Measurements from ENCODE around the gene FMO3. TPM values are rescaled to one million over a fixed set of nuclear protein-coding genes. Genes with fewer than 3 reads are reported as not detected.
A peak's percentile ranks its signal among the peaks of the same experiment; 100 is the strongest.

The FMO3 gene
- total and polyA plus RNA-seq, 2 of the 4 experiments (the other 2 are of a cell fraction): under 0.01 to 0.10 TPM

GRCh38 chr1:171081763-171082201 is 8.9 kb upstream of the FMO3 start:
- Histone ChIP-seq H2BK5ac (ENCODE audit: low read depth, low read length, poor library complexity, severe bottlenecking) (no peak overlapping the region), H3K27me3 (ENCODE audit: control insufficient read depth, insufficient read depth, low read length) (no peaks in the 10 kb centered on the region), H2BK20ac (ENCODE audit: low read depth, low read length) (peak overlapping the region; percentile 70; the same call in 1 of the 2 replicates), H3K14ac (replicated peaks; ENCODE audit: low read depth, low read length) (peak overlapping the region; percentile 3), H3K79me1 (ENCODE audit: low read depth in 1 of 2, low read length in 2 of 2) (no peaks in the 10 kb centered on the region), H3K4me1 (ENCODE audit: control insufficient read depth, insufficient read depth, low read length) (peaks cover 5% of the 10 kb centered on the region; the same call in 1 of the 2 replicates), H3K36me3 (ENCODE audit: control insufficient read depth, insufficient read depth, low read length) (no peaks in the 10 kb centered on the region), H3K9me1 (ENCODE audit: insufficient read depth, low read length) (no peaks in the 10 kb centered on the region), H4K91ac (ENCODE audit: insufficient read depth, low read depth, low read length) (peak overlapping the region; percentile 30; the same call in 1 of the 2 replicates), H3K18ac (ENCODE audit: low read depth, low read length) (peak overlapping the region; percentile 95), H2AK9ac (replicated peaks; ENCODE audit: low read depth, low read length, poor library complexity) (no peak overlapping the region), H4K20me1 (ENCODE audit: insufficient read depth, low read length) (no peaks in the 10 kb centered on the region), H3K23ac (ENCODE audit: low read depth, low read length) (no peak overlapping the region), H2AK5ac (ENCODE audit: low read depth, low read length) (no peak overlapping the region), H3K9me3 (ENCODE audit: control insufficient read depth, insufficient read depth, low read length) (no peaks in the 10 kb centered on the region), H3K56ac (ENCODE audit: extremely low read depth, insufficient read depth, low read length) (no peak overlapping the region; the same call in 1 of the 2 replicates), H3K4me2 (ENCODE audit: low read depth, low read length) (peak overlapping the region; percentile 31; the same call in 1 of the 2 replicates), H2AFZ (replicated peaks; ENCODE audit: low read length, poor library complexity) (peak overlapping the region; percentile 7), H2BK15ac (ENCODE audit: low read depth, low read length) (0 out of 3 replicates have a peak overlapping the region, but pooled peaks have one; percentile 19), H4K5ac (ENCODE audit: low read depth, low read length) (peak overlapping the region; percentile 97), H3K4me3 (ENCODE audit: insufficient read depth, low read depth, low read length) (no peak overlapping the region), H3K9ac (ENCODE audit: low read depth, low read length) (peak overlapping the region; percentile 76), H2BK120ac (ENCODE audit: low read depth, low read length) (peak overlapping the region; percentile 76), H4K8ac (ENCODE audit: low read depth in 2 of 2, low read length in 2 of 2) (peak overlapping the region in 1 of 2 experiments; percentile 60; a peak in 2 of 4 replicates), H3K4ac (ENCODE audit: low read depth, low read length) (no peak overlapping the region), H3K27ac (ENCODE audit: insufficient read depth, low read length) (peak overlapping the region; percentile 73; the same call in 1 of the 2 replicates)
- DNase-seq: no peak
- CTCF ChIA-PET: interaction anchor here (0.5 to 3.0 kb wide), 13 partner anchors 9 to 232 kb away, joined by 3 to 55 read pairs (median 4); partner anchors contain the start of genes FMO2, FMO3 and FMO4
- TF ChIP-seq ELK1 (IDR thresholded peaks at IDR 0.05; ENCODE audit: borderline replicate concordance, low read depth, low read length) (no peak), BHLHE40 (IDR thresholded peaks at IDR 0.05; ENCODE audit: low read depth, low read length) (no peak), CEBPB (IDR thresholded peaks at IDR 0.05; ENCODE audit: low read depth, low read length) (no peak)
- TF ChIP-seq, protein P1, sequence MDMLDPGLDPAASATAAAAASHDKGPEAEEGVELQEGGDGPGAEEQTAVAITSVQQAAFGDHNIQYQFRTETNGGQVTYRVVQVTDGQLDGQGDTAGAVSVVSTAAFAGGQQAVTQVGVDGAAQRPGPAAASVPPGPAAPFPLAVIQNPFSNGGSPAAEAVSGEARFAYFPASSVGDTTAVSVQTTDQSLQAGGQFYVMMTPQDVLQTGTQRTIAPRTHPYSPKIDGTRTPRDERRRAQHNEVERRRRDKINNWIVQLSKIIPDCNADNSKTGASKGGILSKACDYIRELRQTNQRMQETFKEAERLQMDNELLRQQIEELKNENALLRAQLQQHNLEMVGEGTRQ (IDR thresholded peaks at IDR 0.05; ENCODE audit: low read depth, low read length): no peak
- no peak for ATAC-seq (ENCODE audit: low read depth)
- dilution Hi-C loops (cut with HindIII; ENCODE audit: low sequenced_read_pairs, unreplicated experiment) (no loop called here), in situ Hi-C loops (cut with MboI; ENCODE audit: low sequenced_read_pairs) (loop anchor here (5.0 to 10.0 kb wide), 2 partner anchors 103 to 151 kb away; partner anchors contain the start of gene FMO2), intact Hi-C loops (cut with micrococcal nuclease) (loop anchor here (1.0 to 5.0 kb wide), 5 partner anchors 60 to 231 kb away; partner anchors contain the start of gene FMO4)
- WGBS, 2 experiments (ENCODE audit: extremely low coverage in 2 of 2, insufficient read length in 1 of 2): 55% methylated on average over 3 of the region's 7 CpGs; no CpG with 5 or more reads in 1 of the 2 experiments
- POLR2A ChIA-PET (ENCODE audit: unreplicated experiment): interaction anchor here (0.7 to 1.3 kb wide), 3 partner anchors 9 to 145 kb away, joined by 3 to 4 read pairs (median 3); no protein-coding TSS in a partner anchor
- no TSS peak for BruUV-seq (replicated peaks)
